SK-N-SH treated with all-trans-retinoic acid at 6 μM for 48 hours (cell line): ENCODE results near the gene PTGER4.

ENCODE experiments used
- ATAC-seq: fragments of 200-7000 bp; cut with Tn5 transposase; 3 replicates; pipeline ENCODE4 v1.9.1; 2020; ENCODE audit warnings: mild to moderate bottlenecking, moderate library complexity
- ARNTL ChIP-seq: fragments of 450-650 bp; formaldehyde crosslinking; IDR thresholded peaks from 2 replicates; pipeline ENCODE4 v1.5.0; 2020; ENCODE audit warnings: low read depth, mild to moderate bottlenecking, moderate library complexity, borderline replicate concordance
- BACH2 ChIP-seq: fragments of 250-450 bp; sonication (Bioruptor Pico); IDR thresholded peaks from 2 replicates; pipeline ENCODE4 v1.9.0; 2021; ENCODE audit warnings: mild to moderate bottlenecking, borderline replicate concordance
- CREB5 ChIP-seq: fragments of 250-450 bp; sonication (Bioruptor Pico); IDR thresholded peaks from 2 replicates; pipeline ENCODE4 v1.5.1; 2020; ENCODE audit warnings: low read depth, mild to moderate bottlenecking, moderate library complexity
- CSDC2 ChIP-seq: fragments of 250-450 bp; sonication (Bioruptor Pico); IDR thresholded peaks from 2 replicates; pipeline ENCODE4 v1.5.0; 2020; ENCODE audit warnings: mild to moderate bottlenecking, moderate library complexity
- CSRNP3 ChIP-seq: fragments of 250-450 bp; sonication (Bioruptor Pico); IDR thresholded peaks from 2 replicates; pipeline ENCODE4 v1.5.1; 2021; ENCODE audit warnings: mild to moderate bottlenecking, moderate library complexity
- ESRRG ChIP-seq: fragments of 250-450 bp; sonication (Bioruptor Pico); IDR thresholded peaks from 2 replicates; pipeline ENCODE4 v1.6.1; 2021; ENCODE audit warnings: mild to moderate bottlenecking
- GLIS3 ChIP-seq: fragments of 250-450 bp; sonication (Bioruptor Pico); IDR thresholded peaks from 2 replicates; pipeline ENCODE4 v1.5.0; 2020; ENCODE audit warnings: mild to moderate bottlenecking, moderate library complexity
- ISL1 ChIP-seq: fragments of 250-450 bp; sonication (Bioruptor Pico); IDR thresholded peaks from 2 replicates; pipeline ENCODE4 v2.1.2; 2022; ENCODE audit warnings: mild to moderate bottlenecking, moderate library complexity
- OSR1 ChIP-seq: fragments of 250-450 bp; sonication (Bioruptor Pico); IDR thresholded peaks from 2 replicates; pipeline ENCODE4 v1.8.0; 2022; ENCODE audit warnings: moderate library complexity, mild to moderate bottlenecking, inconsistent platforms
- PATZ1 ChIP-seq: fragments of 250-450 bp; sonication (Bioruptor Pico); IDR thresholded peaks from 2 replicates; pipeline ENCODE4 v1.8.0; 2020; ENCODE audit warnings: mild to moderate bottlenecking, moderate library complexity, borderline replicate concordance
- POU6F1 ChIP-seq: fragments of 250-450 bp; sonication (Bioruptor Pico); IDR thresholded peaks from 2 replicates; pipeline ENCODE4 v1.8.0; 2021; ENCODE audit warnings: low read depth, mild to moderate bottlenecking, moderate library complexity, borderline replicate concordance
- PPARA ChIP-seq: fragments of 250-450 bp; sonication (Bioruptor Pico); IDR thresholded peaks from 2 replicates; pipeline ENCODE4 v1.5.0; 2020; ENCODE audit warnings: mild to moderate bottlenecking, borderline replicate concordance
- RARB ChIP-seq: fragments of 250-450 bp; sonication (Bioruptor Pico); IDR thresholded peaks from 2 replicates; pipeline ENCODE4 v1.8.0; 2021; ENCODE audit warnings: mild to moderate bottlenecking, moderate library complexity
- SNAI2 ChIP-seq: fragments of 250-450 bp; sonication (Bioruptor Pico); IDR thresholded peaks from 2 replicates; pipeline ENCODE4 v1.5.0; 2020; ENCODE audit warnings: mild to moderate bottlenecking, moderate library complexity
- TCF4 ChIP-seq: fragments of 250-450 bp; sonication (Bioruptor Pico); IDR thresholded peaks from 2 replicates; pipeline ENCODE4 v1.8.0; 2021; ENCODE audit warnings: mild to moderate bottlenecking, moderate library complexity, borderline replicate concordance
- TOX ChIP-seq: fragments of 250-450 bp; sonication (Bioruptor Pico); IDR thresholded peaks from 2 replicates; pipeline ENCODE4 v1.8.0; 2021; ENCODE audit warnings: mild to moderate bottlenecking, moderate library complexity, borderline replicate concordance
- TSHZ2 ChIP-seq: fragments of 250-450 bp; sonication (Bioruptor Pico); IDR thresholded peaks from 2 replicates; pipeline ENCODE4 v1.5.0; 2020; ENCODE audit warnings: mild to moderate bottlenecking, moderate library complexity
- ZC3H10 ChIP-seq: fragments of 250-450 bp; sonication (Bioruptor Pico); IDR thresholded peaks from 2 replicates; pipeline ENCODE4 v1.5.1; 2021; ENCODE audit warnings: mild to moderate bottlenecking, moderate library complexity
- ZFP3 ChIP-seq: fragments of 250-450 bp; sonication (Bioruptor Pico); IDR thresholded peaks from 2 replicates; pipeline ENCODE4 v1.5.0; 2020; ENCODE audit warnings: mild to moderate bottlenecking, moderate library complexity
- ZFP30 ChIP-seq: fragments of 450-650 bp; formaldehyde crosslinking; IDR thresholded peaks from 2 replicates; pipeline ENCODE4 v1.5.0; 2022; ENCODE audit warnings: mild to moderate bottlenecking, moderate library complexity
- ZNF565 ChIP-seq: fragments of 450-650 bp; formaldehyde crosslinking; conservative IDR thresholded peaks from 2 replicates; pipeline ENCODE4 v1.5.0; 2020; ENCODE audit warnings: low read depth, mild to moderate bottlenecking, moderate library complexity
- ZNF70 ChIP-seq: fragments of 450-650 bp; formaldehyde crosslinking; IDR thresholded peaks from 2 replicates; pipeline ENCODE4 v1.5.0; 2020; ENCODE audit warnings: mild to moderate bottlenecking, moderate library complexity
- ZNF8 ChIP-seq: fragments of 450-650 bp; formaldehyde crosslinking; IDR thresholded peaks from 2 replicates; pipeline ENCODE4 v1.5.0; 2020; ENCODE audit warnings: mild to moderate bottlenecking, moderate library complexity

The PTGER4 gene

GRCh38 chr5:40648150-40648549, 31.6 kb upstream of the PTGER4 start:
- no peak for TF ChIP-seq ZNF70 (CRISPR knock-in tag)
- no peak for TF ChIP-seq ZNF8 (CRISPR knock-in tag)
- TF ChIP-seq TOX (CRISPR knock-in tag), result no peak
- no peak for TF ChIP-seq ESRRG (CRISPR knock-in tag)
- no peak for TF ChIP-seq TCF4 (CRISPR knock-in tag)
- TF ChIP-seq PPARA (CRISPR knock-in tag), result no peak
- no peak for TF ChIP-seq SNAI2
- TF ChIP-seq ARNTL (CRISPR knock-in tag), result no peak
- TF ChIP-seq GLIS3 (CRISPR knock-in tag), result no peak
- TF ChIP-seq ZFP30 (CRISPR knock-in tag), result no peak
- TF ChIP-seq ISL1 (CRISPR knock-in tag), result no peak
- TF ChIP-seq TSHZ2 (CRISPR knock-in tag), result no peak
- TF ChIP-seq CSDC2 (CRISPR knock-in tag), result no peak
- TF ChIP-seq ZFP3 (CRISPR knock-in tag), result no peak
- no peak for TF ChIP-seq ZC3H10
- TF ChIP-seq RARB, result no peak
- TF ChIP-seq CREB5 (CRISPR knock-in tag), result no peak
- TF ChIP-seq POU6F1 (CRISPR knock-in tag), result no peak
- TF ChIP-seq ZNF565 (CRISPR knock-in tag), result no peak
- ATAC-seq, result no peak

GRCh38 chr5:40649463-40650030, 30.2 kb upstream of the PTGER4 start:
- TF ChIP-seq CREB5 (CRISPR knock-in tag), result no peak
- TF ChIP-seq CSDC2 (CRISPR knock-in tag), result no peak
- no peak for TF ChIP-seq ESRRG (CRISPR knock-in tag)
- TF ChIP-seq TCF4 (CRISPR knock-in tag), result no peak
- no peak for TF ChIP-seq PPARA (CRISPR knock-in tag)
- TF ChIP-seq PATZ1 (CRISPR knock-in tag), result no peak
- no peak for ATAC-seq

- TF ChIP-seq OSR1 (CRISPR knock-in tag) (no peak), CSRNP3 (CRISPR knock-in tag) (no peak), ARNTL (CRISPR knock-in tag) (no peak), ESRRG (CRISPR knock-in tag) (no peak), ZC3H10 (no peak), ZFP3 (CRISPR knock-in tag) (no peak), SNAI2 (no peak), ISL1 (CRISPR knock-in tag) (no peak), ZNF565 (CRISPR knock-in tag) (no peak), ZNF70 (CRISPR knock-in tag) (no peak), CSDC2 (CRISPR knock-in tag) (no peak), TCF4 (CRISPR knock-in tag) (no peak), ZNF8 (CRISPR knock-in tag) (no peak), CREB5 (CRISPR knock-in tag) (no peak), TOX (CRISPR knock-in tag) (no peak), GLIS3 (CRISPR knock-in tag) (no peak), RARB (no peak), BACH2 (CRISPR knock-in tag) (no peak)
These were observed 28.5 kb upstream of the PTGER4 start for GRCh38 chr5:40651201-40651600.

More at GRCh38 chr5:40651201-40651600, 28.5 kb upstream of the PTGER4 start:
- no peak for ATAC-seq
